Measurements from ENCODE around the gene SWSAP1.

GRCh38 chr19:11377237-11377636 is 2.8 kb downstream of the SWSAP1 start:
- TF ChIP-seq ZNF696 (CRISPR knock-in tag; conservative IDR thresholded peaks at IDR 0.05) (no peak), SMAD4 (CRISPR knock-in tag; conservative IDR thresholded peaks at IDR 0.05) (no peak)
- TF ChIP-seq, protein P1, sequence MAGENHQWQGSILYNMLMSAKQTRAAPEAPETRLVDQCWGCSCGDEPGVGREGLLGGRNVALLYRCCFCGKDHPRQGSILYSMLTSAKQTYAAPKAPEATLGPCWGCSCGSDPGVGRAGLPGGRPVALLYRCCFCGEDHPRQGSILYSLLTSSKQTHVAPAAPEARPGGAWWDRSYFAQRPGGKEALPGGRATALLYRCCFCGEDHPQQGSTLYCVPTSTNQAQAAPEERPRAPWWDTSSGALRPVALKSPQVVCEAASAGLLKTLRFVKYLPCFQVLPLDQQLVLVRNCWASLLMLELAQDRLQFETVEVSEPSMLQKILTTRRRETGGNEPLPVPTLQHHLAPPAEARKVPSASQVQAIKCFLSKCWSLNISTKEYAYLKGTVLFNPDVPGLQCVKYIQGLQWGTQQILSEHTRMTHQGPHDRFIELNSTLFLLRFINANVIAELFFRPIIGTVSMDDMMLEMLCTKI (IDR thresholded peaks at IDR 0.05; ENCODE audit: partially characterized antibody), result no peak
